Mesothelial cell of epicardium (in vitro differentiated cells): ENCODE data around the gene AREL1. TPM values are rescaled to one million over a fixed set of nuclear protein-coding genes. Genes with fewer than 3 reads are reported as not detected.

Experiments
- DNase-seq, 2 experiments: peaks; one replicate each; pipeline ENCODE4 v3.0.0; 2021; ENCODE audit warnings: low spot score in 2 of 2; ENCODE audit not compliant: unreplicated experiment in 2 of 2
- H3K27ac Mint-ChIP-seq: 2 replicates; pipeline ENCODE4 v1.8.0; 2021; ENCODE audit warnings: mixed read lengths
- H3K27me3 Mint-ChIP-seq: 2 replicates; pipeline ENCODE4 v1.8.0; 2021; ENCODE audit warnings: low read depth, mixed read lengths
- H3K36me3 Mint-ChIP-seq: 2 replicates; pipeline ENCODE4 v1.8.0; 2021; ENCODE audit warnings: mixed read lengths
- H3K4me1 Mint-ChIP-seq: 2 replicates; pipeline ENCODE4 v1.8.0; 2021; ENCODE audit warnings: mixed read lengths
- H3K4me3 Mint-ChIP-seq: 2 replicates; pipeline ENCODE4 v1.8.0; 2021; ENCODE audit warnings: mild to moderate bottlenecking, moderate library complexity, mixed read lengths
- H3K9me3 Mint-ChIP-seq: 2 replicates; pipeline ENCODE4 v1.8.0; 2021; ENCODE audit warnings: mixed read lengths
- CTCF ChIP-seq: fragments of 200-600 bp; sonication (generic); IDR thresholded peaks from one replicate; pipeline ENCODE4 v1.5.0; 2021; ENCODE audit warnings: antibody characterized with exemption; ENCODE audit not compliant: unreplicated experiment
- total RNA-seq: library from RNA; stranded (reverse); gene quantifications from 3 replicates; pipeline ENCODE4 v1.2.1, GENCODE V29; 2021

AREL1 gene
- total RNA-seq, 1 donor from 2014 or later, result 55.5 TPM

GRCh38 chr14:74697976-74698375 is 14.9 kb downstream of the AREL1 start:
- Mint-ChIP-seq H3K9me3 (peaks cover 16% of the 10 kb centered on the region), H3K4me1 (no peaks in the 10 kb centered on the region)

GRCh38 chr14:74697543-74697942 is 15.3 kb downstream of the AREL1 start:
- Mint-ChIP-seq H3K4me3 (no peak overlapping the region), H3K27me3 (no peaks in the 10 kb centered on the region), H3K36me3 (peaks cover 17% of the 10 kb centered on the region), H3K9me3 (peaks cover 12% of the 10 kb centered on the region), H3K4me1 (no peaks in the 10 kb centered on the region), H3K27ac (no peak overlapping the region)
- TF ChIP-seq CTCF, result no peak
- no peak for DNase-seq

More at GRCh38 chr14:74697976-74698375, 14.9 kb downstream of the AREL1 start:
- H3K36me3 Mint-ChIP-seq, result peaks cover 21% of the 10 kb centered on the region
- no peak for DNase-seq
- H3K27me3 Mint-ChIP-seq, result no peaks in the 10 kb centered on the region
- H3K4me3 Mint-ChIP-seq, result no peak overlapping the region
- H3K27ac Mint-ChIP-seq, result no peak overlapping the region
- TF ChIP-seq CTCF, result no peak

- Mint-ChIP-seq H3K4me1 (no peaks in the 10 kb centered on the region), H3K27ac (no peak overlapping the region), H3K4me3 (no peak overlapping the region), H3K36me3 (peaks cover 14% of the 10 kb centered on the region), H3K9me3 (peaks cover 11% of the 10 kb centered on the region), H3K27me3 (no peaks in the 10 kb centered on the region)
- no peak for DNase-seq
- TF ChIP-seq CTCF, result no peak
Observed at GRCh38 chr14:74697011-74697410, 15.9 kb downstream of the AREL1 start.

GRCh38 chr14:74695406-74695805 is 17.5 kb downstream of the AREL1 start:
- Mint-ChIP-seq H3K36me3 (peaks cover 7% of the 10 kb centered on the region), H3K4me3 (no peak overlapping the region), H3K4me1 (no peaks in the 10 kb centered on the region), H3K27ac (no peak overlapping the region), H3K27me3 (no peaks in the 10 kb centered on the region), H3K9me3 (no peaks in the 10 kb centered on the region)
- no peak for DNase-seq
- TF ChIP-seq CTCF, result no peak

GRCh38 chr14:74693191-74693590 is 19.7 kb downstream of the AREL1 start:
- Mint-ChIP-seq H3K27me3 (no peaks in the 10 kb centered on the region), H3K36me3 (peaks cover 18% of the 10 kb centered on the region), H3K4me3 (no peak overlapping the region), H3K9me3 (no peaks in the 10 kb centered on the region), H3K4me1 (no peaks in the 10 kb centered on the region), H3K27ac (no peak overlapping the region)
- DNase-seq, result no peak
- TF ChIP-seq CTCF, result no peak

GRCh38 chr14:74691456-74691855 is 21.4 kb downstream of the AREL1 start:
- Mint-ChIP-seq H3K36me3 (peaks cover 18% of the 10 kb centered on the region), H3K9me3 (no peaks in the 10 kb centered on the region), H3K27ac (no peak overlapping the region), H3K4me3 (no peak overlapping the region), H3K4me1 (peaks cover under 1% of the 10 kb centered on the region), H3K27me3 (no peaks in the 10 kb centered on the region)
- DNase-seq, result no peak
- no peak for TF ChIP-seq CTCF
